Right ventricle myocardium inferior (tissue), 1 donor: ENCODE measurements around the gene RALGAPB. TPM values are rescaled to one million over a fixed set of nuclear protein-coding genes. Genes with fewer than 3 reads are reported as not detected.
"Not testable (repeated sequence)": the region's sequence is repeated elsewhere in the genome, so short reads cannot be mapped to it uniquely, and the experiment has no call there.

Source experiments
- ATAC-seq: fragments of 200-7000 bp; cut with Tn5 transposase; one replicate; pipeline ENCODE4 v1.9.1; 2020; ENCODE audit warnings: mild to moderate bottlenecking, moderate library complexity
- DNase-seq: peaks from one replicate; pipeline ENCODE4 v3.0.0; 2021; ENCODE audit errors: missing footprints
- intact Hi-C: fragments of 100-400 bp; cut with DNase I; formaldehyde crosslinking; loops from one replicate; pipeline ENCODE4 v1.11.0; 2022
- total RNA-seq: library from RNA; stranded (reverse); fragmentation: NEBNext Ultra II Directional; extraction: Animal tissue kit (Norgen Biotek cat#: 25700); gene quantifications from one replicate; pipeline ENCODE4 v1.2.1, GENCODE V29; 2021
- donor health status: DM: no; HTN: yes; CAD: no; lungs with severe emphysema.

RALGAPB gene
- total RNA-seq, 1 donor from 2014 or later, result 21.9 TPM

- intact Hi-C loops, result no loop called here
- DNase-seq (no peak), ATAC-seq (no peak)
These were observed 119.1 kb downstream of the RALGAPB start for GRCh38 chr20:38591474-38592410.

DNA sequence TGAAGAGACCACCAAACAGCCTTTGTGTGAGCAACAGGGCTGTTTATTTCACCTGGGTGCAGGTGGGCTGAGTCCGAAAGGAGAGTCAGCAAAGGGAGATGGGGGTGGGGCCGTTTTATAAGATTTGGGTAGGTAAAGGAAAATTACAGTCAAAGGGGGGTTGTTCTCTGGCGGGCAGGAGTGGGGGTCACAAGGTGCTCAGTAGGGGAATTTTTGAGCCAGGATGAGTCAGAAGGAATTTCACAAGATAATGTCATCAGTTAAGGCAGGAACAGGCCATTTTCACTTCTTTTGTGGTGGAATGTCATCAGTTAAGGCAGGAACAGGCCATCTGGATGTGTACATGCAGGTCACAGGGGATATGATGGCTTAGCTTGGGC lies 119.8 kb downstream of the RALGAPB start:
- ATAC-seq, intact Hi-C loops: not testable (repeated sequence)

DNA sequence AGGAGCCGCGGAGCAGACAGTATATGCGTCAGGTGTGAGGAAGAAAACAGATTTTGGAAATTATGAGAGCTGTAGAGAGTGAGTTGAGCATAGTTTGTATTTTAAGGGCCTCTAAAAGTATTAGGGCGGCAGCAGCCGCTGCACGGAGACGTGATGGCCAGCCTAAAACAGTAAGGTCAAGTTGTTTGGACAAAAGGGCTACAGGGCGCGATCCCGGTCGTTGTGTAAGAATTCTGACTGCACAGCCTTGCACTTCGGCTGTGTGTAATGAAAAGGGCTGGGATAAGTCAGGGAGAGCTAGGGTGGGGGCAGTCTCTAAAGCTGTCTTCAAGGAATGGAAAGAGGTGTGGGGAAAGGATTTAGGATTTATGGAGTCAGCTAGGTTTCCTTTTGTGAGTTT lies 121.6 kb downstream of the RALGAPB start:
- ATAC-seq, intact Hi-C loops, DNase-seq: not testable (repeated sequence)

More for the DNA sequence above, 119.8 kb downstream of the RALGAPB start:
- not testable (repeated sequence) for DNase-seq

DNA sequence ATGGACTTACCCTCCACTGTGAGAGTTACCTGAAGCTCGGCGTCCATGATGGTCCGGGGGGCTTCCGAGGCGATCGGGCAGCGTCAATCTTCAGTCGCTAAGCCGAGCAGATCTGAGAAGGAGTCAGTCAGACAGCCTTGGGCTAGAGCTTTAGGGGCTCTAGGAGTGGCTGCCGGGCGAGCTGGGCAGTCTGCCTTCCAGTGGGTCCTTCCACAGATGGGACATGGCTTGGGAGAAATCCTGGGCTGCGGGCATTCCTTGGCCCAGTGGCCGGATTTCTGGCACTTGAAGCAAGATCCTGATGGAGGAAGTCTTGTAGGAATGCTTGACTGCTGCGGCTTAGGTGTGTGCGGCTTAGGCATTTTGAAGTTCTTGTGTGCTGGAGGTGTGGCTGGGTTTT lies 123.2 kb downstream of the RALGAPB start:
- DNase-seq, intact Hi-C loops, ATAC-seq: not testable (repeated sequence)

DNA sequence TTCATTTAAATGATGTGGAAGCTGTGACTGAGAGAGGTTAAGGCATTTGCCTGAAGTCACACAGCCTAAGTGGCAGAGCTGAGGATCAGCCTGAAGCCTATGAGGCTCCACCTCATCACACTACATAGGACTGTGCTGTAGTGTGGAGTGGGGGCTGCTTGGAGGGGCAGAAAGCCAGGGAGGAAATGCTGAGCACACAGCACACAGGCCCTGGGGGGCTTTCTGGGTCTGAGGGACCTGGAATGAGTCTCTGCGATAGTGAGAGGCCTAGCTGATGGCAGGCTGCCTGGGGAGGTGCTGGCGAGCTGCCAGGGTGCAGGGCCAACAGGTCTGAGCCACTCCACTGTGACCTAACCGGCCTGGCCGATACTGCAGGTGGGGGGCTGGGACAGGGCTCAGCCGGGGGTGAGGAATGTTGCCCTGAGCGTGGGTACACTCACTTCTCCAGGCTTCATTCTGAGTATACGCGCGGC lies 126.8 kb downstream of the RALGAPB start:
- DNase-seq (peak; percentile 74), ATAC-seq (peak; percentile 94)
- intact Hi-C loops, result no loop called here

- no peak for DNase-seq
- intact Hi-C loops, result no loop called here
- no peak for ATAC-seq
These were observed 127.4 kb downstream of the RALGAPB start for GRCh38 chr20:38600057-38600456.

DNA sequence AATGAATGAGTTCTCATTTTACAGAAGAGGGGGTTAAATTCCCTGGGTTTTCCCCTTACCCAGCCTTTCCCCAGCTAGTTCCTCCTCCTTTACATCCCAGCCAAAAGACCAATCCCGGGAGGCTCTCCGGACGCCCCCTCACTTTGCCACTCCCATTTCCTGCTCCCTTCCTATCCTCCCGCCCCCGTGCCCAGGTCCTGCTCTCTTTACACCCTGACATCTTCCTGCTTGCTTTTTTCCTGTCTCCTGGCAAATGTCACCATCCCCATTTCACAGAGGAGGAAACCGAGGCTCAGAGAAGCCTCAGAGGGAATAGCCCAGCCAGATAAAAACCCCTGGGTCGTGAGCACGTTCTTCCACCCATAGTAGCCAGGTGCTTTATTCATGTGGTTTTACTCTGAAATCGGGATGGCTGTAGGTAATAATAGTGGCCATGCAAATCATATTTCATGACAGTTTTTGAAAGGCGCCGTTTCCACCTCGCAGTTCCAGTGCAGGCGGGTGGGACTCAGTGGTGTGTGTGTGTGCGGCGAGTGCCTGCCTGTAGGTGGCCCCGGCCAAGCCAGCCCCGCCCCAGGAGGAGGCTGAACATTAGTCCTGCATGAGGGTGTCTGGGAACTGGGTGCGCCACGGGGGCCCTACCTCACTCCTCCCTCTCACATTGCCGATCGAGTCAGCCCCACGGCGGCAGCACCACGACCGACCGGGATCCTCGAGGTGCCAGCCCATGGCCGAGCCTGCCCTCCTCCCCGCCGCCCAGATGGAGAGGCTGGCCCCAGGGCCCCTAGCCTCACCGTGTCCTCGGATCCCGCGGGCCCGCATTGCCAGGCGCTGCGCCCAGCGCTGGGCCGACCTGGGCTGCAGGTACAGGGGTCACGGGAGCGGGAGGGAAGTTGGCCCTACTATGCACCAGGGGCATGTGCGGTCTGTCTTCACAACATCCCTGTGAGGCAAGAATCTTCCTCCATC lies 128.9 kb downstream of the RALGAPB start, which contains the start of gene ARHGAP40:
TSS of gene ARHGAP40 (plus strand) at position 594 of the 969 bp plus-strand sequence.
- intact Hi-C loops, result no loop called here

GRCh38 chr20:38602185-38602581 lies 129.5 kb downstream of the RALGAPB start:
- ATAC-seq (no peak), DNase-seq (no peak)
- intact Hi-C loops, result no loop called here

More for the DNA sequence above, 128.9 kb downstream of the RALGAPB start, which contains the start of gene ARHGAP40:
- ATAC-seq (no peak), DNase-seq (no peak)

- intact Hi-C loops, result no loop called here
- ATAC-seq (no peak), DNase-seq (no peak)
These were observed 130.6 kb downstream of the RALGAPB start for GRCh38 chr20:38603286-38603685.

DNA sequence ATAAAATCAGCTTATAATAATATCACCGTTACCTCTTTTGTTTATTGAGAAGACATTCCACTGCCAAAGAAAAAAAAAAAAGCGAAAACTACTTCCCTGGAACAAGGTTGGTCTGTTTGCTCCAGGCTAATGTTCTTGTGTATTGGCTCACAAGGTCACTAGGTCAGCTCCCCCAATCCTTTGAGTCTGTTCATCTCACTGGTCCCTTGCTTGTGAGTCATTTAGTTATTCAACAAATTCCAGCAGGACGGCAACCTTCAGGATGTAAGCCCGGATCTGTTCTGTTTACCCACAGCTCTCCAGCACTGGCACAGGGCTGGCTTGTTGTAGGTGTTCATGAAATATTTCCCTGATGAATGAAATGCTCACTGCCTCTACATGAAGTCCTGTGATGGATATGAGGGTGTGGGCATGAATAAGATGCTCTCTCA lies 132.2 kb downstream of the RALGAPB start:
- ATAC-seq (no peak), DNase-seq (no peak)
- intact Hi-C loops, result no loop called here

GRCh38 chr20:38607351-38607750 lies 134.7 kb downstream of the RALGAPB start:
- ATAC-seq, result no peak
- intact Hi-C loops, result no loop called here
- DNase-seq, result no peak

GRCh38 chr20:38608188-38608587 lies 135.5 kb downstream of the RALGAPB start:
- DNase-seq, result no peak
- ATAC-seq, result no peak
- intact Hi-C loops, result no loop called here

GRCh38 chr20:38609815-38610214 lies 137.2 kb downstream of the RALGAPB start:
- no peak for ATAC-seq
- DNase-seq, result no peak
- intact Hi-C loops, result no loop called here

- no peak for DNase-seq
- intact Hi-C loops, result no loop called here
- no peak for ATAC-seq
These were observed 137.9 kb downstream of the RALGAPB start for GRCh38 chr20:38610521-38610920.

DNA sequence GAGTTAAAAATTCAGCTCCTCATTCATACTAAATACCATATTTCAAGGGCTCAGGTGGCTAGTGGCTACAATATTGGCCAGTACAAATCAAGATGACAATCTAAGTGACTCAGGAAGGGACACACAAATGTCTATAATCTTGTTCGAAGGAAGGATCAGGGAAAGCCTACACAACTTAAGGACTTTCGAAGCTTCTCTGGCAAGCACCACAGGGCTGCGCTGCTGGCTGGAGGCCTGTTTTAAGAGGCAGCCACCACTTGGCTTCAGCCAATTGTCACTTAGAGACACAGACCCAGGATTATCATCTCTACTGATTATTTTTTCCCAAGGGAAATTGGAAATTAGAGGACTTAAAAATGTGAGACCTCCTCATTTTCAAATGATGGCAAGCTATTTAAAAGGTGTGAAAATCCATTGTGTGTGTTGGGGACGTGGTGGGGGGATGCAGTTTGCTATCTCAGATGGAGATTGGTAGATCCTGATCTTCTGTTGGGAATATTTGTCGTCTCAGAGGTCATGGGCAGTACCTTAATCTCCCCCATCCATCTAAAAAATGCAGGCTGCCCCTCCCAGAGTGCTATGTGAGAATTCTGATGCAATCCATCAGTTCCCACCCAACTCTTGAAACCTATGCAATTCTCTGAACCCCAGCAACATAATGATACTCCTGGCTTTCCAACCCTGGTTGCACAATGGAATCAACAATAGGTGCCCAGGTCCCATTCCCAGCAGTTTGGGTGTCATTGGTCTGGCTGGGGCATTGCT lies 140.3 kb downstream of the RALGAPB start:
- DNase-seq, result no peak
- intact Hi-C loops, result no loop called here
- ATAC-seq, result no peak

DNA sequence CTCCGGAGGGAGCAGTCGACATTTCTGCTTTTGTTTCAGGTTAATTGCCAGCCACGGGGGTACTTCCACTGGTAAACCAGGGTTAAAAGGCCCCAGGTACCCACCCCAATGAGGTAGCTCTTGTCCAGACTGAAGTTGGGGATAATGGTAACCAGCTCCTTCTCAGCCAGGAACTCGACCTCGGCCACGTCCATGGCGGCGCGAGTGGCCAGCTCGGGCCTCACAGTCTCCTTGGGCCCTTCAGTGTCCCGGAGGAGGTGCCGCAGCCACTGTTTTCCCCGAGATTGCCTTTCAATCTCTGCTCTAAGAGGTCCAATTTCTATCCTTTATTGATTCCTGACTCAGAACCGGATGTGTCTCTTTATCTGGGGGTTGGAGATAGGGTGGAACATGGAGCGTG lies 142.6 kb downstream of the RALGAPB start:
- intact Hi-C loops, result no loop called here
- ATAC-seq (no peak), DNase-seq (no peak)

GRCh38 chr20:38616457-38616856 lies 143.8 kb downstream of the RALGAPB start:
- intact Hi-C loops, result no loop called here
- ATAC-seq (no peak), DNase-seq (no peak)
